HG02642 (cell line): ENCODE data around the gene TTF1.

Source experiments
- ATAC-seq: cut with Tn5 transposase; IDR thresholded peaks from one replicate; pipeline ENCODE4 v1.9.1; 2021; ENCODE audit warnings: mild to moderate bottlenecking; ENCODE audit not compliant: unreplicated experiment, poor library complexity

TTF1 gene

GRCh38 chr9:132369421-132369820 is 37.2 kb downstream of the TTF1 start:
- no peak for ATAC-seq

- no peak for ATAC-seq
Observed at GRCh38 chr9:132367613-132368313, 38.9 kb downstream of the TTF1 start.

GRCh38 chr9:132366481-132366880 is 40.2 kb downstream of the TTF1 start:
- no peak for ATAC-seq

- no peak for ATAC-seq
Observed at GRCh38 chr9:132365986-132366385, 40.7 kb downstream of the TTF1 start.

- ATAC-seq, result no peak
Observed at GRCh38 chr9:132364068-132364467, 42.6 kb downstream of the TTF1 start.

GRCh38 chr9:132357764-132358163 is 48.9 kb downstream of the TTF1 start:
- no peak for ATAC-seq

- no peak for ATAC-seq
Observed at GRCh38 chr9:132356324-132356924, 50.2 kb downstream of the TTF1 start.

- peak; percentile 89 for ATAC-seq
Observed at GRCh38 chr9:132354637-132355355, 51.8 kb downstream of the TTF1 start, which contains the start of gene SETX. Gene SETX, minus strand, starts transcription at chr9:132354986. Its CDS starts 5,558 bp downstream, at chr9:132349428.

- no peak for ATAC-seq
Observed at GRCh38 chr9:132351404-132352045, 55.1 kb downstream of the TTF1 start.

- no peak for ATAC-seq
Observed at GRCh38 chr9:132350861-132351315, 55.8 kb downstream of the TTF1 start.

- no peak for ATAC-seq
Observed at GRCh38 chr9:132348676-132349075, 58.0 kb downstream of the TTF1 start.

- ATAC-seq, result no peak
Observed at GRCh38 chr9:132346177-132346576, 60.5 kb downstream of the TTF1 start.

- no peak for ATAC-seq
Observed at GRCh38 chr9:132341177-132341840, 65.3 kb downstream of the TTF1 start.

- ATAC-seq, result no peak
Observed at GRCh38 chr9:132334364-132334763, 72.3 kb downstream of the TTF1 start.

GRCh38 chr9:132333556-132333955 is 73.1 kb downstream of the TTF1 start:
- no peak for ATAC-seq

GRCh38 chr9:132328580-132328979 is 78.1 kb downstream of the TTF1 start:
- ATAC-seq, result no peak

- ATAC-seq, result no peak
Observed at GRCh38 chr9:132327537-132327936, 79.1 kb downstream of the TTF1 start.
